GM04503 (cell line): Measurements from ENCODE around the gene AMMECR1.
A peak's percentile ranks its signal among the peaks of the same experiment; 100 is the strongest.
"Not testable (repeated sequence)": the region's sequence is repeated elsewhere in the genome, so short reads cannot be mapped to it uniquely, and the experiment has no call there.

Experiments
- DNase-seq: peaks from one replicate; pipeline ENCODE4 v3.0.0-alpha.2; 2012; ENCODE audit warnings: low read depth

Gene AMMECR1

DNA sequence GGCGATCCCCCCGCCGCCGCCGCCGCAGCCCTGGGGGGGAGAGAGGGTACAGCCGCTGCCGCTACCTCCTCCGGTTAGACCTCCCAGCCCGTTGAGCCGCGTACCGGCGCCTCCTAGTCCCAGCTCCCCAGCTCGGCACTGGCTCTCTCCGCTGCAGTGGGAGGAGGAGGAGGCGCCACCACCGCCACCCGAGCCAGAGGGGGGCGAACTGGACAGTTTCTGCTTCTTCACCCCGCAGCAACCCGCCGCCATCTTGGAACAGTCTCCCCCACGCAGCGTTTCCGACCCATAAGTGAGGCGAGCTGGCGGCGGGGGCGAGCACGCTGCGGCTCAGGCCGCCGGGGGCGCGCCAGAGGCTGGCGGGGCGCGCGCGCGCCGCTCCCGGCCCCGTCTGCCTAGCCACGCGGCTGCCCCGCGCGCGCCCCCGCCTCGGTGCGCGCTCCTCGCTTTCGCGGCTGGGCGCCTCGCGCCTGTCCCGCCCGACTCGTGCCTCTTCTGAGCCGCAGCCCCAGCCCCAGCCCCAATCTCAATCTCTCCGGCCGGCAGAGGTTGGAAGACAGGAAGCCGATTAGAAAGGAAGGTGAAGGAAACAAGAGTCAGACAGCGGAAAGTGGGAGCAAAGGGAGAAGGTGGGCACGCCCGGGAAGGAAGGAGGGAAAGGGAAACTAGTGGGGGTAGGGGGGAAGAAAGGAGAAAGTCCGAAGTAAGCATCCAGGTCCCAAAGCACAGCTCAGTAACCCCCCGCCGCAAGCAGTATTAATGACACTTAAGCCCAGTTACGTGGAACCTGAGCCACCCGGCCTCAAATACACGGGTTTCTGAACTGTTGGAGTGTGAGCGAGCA lies at the start of gene AMMECR1:
Gene AMMECR1 (minus strand): TSS at position 266 of the 844 bp plus-strand sequence. CDS start 14 bp downstream, at position 252.
- no peak for DNase-seq

DNA sequence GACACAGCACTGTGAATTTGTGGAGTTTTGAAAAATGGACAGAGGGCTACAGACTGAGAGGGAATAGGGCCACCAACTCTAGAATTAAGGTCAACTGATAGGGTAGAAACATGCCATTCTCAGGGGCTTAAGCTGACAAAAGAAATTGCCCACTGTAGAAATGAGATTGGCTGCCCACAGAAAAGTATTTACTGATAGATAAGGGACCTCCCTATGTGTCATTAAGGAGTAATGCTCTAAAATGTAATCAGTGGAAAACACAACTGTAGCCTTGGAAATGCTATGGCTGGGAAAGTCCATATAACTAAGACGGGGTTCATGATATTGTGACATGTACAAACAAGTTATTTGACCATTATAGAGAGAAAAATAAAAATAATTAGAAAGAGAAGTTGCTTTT lies 45.4 kb upstream of the AMMECR1 start:
- no peak for DNase-seq

DNA sequence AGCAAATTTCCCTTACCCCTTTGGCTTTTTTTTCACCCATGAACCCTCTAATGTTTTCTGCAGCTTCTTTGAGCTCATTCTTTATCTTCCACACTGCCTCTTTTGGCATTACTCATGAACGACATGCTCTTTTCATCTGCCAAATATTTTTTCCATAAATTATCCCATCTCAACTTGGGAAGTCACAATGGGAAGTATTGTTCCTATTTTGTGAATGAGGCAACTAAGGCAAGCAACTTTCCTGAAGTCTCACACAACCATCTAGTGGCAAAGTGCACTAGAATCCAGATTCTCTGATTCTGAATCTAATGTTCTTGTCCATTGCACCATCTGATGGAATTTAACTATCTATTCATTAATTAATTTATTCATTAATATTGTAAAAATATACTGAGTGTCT lies 41.4 kb upstream of the AMMECR1 start:
- DNase-seq = no peak

DNA sequence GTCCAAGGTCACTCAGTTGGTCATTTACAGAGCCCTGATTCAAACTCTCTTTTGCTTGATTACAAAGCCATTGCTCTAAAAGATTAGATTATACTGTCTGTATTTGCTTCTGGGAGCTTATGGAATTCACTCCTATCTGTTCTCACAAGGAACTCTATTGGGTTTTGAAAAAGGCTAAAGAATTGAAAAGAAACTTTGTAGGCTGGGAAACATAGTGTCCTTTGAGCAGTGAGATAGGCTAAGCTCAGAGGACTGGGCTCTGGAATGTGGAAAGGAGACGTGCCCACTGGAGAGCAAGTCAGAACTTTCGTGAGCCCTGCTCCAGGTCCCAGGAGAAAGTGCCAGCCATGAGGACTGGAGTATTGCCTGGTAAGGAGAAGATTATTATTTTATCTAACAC lies 40.7 kb upstream of the AMMECR1 start, which contains the start of gene RTL9:
Gene RTL9 (plus strand): TSS at position 301 of the 400 bp plus-strand sequence. CDS start 91,770 bp downstream, outside the sequence.
- DNase-seq = no peak

DNA sequence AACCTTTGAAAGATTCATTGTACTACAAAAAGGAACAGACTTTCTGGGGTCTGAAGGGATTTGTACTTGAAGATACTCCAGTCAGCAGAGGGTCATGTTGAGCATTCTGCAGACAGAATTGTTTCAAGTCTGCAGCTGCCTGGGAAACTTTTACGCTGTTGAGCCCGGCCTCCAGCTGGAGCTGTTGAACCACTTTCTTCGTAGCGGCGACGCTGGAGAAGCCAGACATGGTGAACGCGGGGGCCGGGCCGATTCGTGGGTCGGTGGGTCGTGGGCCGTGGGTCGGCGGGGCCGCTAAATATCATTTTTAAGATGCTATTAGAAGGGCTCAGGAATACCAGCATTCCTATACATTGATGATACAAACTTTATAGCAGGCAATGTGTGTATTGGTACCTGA lies 28.8 kb upstream of the AMMECR1 start:
- DNase-seq = no peak

DNA sequence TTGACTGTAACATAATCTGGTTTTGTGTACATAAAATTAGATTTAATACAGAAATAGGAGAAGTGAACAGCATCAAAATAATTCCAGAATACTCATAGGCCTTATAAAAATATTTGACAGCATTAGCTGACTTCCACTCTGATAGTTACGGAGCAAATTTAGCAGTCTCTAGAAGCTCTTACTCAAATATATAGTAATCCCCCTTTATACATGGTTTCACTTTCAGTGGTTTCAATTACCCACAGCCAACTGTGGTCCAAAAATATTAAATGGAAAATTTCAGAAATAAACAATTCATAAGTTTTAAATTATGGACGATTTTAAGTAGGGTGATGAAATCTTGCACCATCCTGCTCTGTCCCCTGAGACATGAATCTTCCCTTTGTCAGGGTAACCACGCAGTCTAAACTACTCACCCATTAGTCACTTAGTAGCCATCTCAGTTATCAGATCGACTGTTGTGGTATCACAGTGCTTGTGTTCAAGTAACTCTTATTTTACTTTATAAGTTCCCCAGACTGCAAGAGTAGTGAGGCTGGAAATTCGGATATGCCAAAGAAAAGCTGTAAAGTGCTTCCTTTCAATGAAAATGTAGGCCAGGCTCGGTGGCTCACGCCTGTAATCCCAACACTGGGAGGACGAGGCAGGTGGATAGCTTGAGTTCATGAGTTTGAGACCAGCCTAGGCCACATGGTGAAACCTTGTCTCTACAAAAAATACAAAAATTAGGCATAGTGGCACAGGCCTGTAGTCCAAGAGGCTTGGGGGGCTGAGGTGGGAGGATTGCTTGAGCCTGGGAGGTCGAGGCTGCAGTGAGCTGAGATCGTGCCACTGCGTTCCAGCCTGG lies 23.5 kb upstream of the AMMECR1 start:
- DNase-seq = peak; percentile 65

DNA sequence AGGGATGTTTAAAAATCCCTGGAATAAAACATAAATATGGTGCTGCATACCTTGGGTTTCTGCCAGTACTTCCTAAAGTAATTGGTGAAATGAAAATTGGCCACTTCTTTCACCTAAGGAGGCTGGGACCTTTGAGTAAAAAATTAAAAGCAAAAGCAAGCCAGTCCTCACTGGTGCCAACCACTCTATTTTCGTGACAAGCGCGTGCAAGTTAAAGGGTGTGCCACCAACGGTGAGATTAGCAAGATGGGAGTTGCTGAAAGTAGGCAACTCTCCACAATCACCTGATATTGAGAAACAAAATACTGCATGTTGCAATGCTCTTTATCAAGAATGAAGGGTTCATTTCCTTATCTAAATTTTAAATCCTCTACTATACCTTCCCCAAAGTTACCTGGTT lies 21.1 kb upstream of the AMMECR1 start:
- DNase-seq = no peak

DNA sequence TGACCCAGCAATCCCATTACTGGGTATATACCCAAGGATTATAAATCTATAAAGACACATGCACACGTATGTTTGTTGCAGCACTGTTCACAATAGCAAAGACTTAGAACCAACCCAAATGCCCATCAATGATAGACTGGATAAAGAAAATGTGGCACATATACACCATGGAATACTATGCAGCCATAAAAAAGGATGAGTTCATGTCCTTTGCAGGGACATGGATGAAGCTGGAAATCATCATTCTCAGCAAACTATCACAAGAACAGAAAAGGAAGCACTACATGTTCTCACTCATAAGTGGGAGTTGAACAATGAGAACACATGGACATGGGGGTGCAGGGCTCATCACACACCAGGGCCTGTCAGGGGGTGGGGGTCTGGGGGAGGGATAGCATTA lies 15.6 kb upstream of the AMMECR1 start:
- not testable (repeated sequence) for DNase-seq

DNA sequence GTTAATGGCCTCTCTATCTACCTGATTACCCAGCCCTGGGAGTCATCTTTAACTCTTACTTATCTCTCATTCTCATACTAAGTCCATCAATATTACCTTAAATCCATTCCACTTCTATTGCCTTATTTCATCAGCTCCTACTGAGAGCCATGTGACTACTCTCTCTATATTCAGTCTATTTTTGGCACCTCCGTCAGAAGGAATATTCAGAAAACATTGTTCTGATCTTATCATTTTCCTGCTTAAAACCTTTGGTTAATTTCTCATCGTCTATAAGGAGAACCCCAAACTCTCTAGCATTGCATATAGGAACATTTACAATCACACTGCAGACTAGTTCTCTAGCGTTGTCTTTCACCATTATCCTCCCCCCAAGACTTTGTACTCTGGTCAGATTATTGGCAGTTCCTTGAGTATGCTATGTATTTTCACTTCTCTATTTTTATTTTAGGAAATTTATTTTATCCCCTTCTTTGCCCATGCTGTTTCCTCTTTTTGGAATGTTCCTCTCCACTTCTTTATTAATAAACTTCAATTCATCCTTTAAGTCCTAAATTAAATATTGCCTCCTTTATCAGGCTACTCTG lies 13.7 kb upstream of the AMMECR1 start:
- DNase-seq = no peak

DNA sequence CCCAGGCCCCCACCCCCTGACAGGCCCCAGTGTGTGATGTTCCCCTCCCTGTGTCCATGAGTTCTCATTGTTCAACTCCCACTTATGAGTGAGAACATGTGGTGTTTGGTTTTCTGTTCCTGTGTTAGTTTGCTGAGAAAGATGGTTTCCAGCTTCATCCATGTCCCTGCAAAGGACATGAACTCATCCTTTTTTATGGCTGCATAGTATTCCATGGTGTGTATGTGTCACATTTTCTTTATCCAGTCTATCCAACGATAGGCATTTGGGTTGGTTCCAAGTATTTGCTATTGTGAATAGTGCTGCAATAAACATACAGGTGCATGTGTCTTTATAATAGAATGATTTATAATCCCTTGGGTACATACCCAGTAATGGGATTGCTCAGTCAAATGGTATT lies 10.7 kb upstream of the AMMECR1 start:
- DNase-seq = not testable (repeated sequence)

DNA sequence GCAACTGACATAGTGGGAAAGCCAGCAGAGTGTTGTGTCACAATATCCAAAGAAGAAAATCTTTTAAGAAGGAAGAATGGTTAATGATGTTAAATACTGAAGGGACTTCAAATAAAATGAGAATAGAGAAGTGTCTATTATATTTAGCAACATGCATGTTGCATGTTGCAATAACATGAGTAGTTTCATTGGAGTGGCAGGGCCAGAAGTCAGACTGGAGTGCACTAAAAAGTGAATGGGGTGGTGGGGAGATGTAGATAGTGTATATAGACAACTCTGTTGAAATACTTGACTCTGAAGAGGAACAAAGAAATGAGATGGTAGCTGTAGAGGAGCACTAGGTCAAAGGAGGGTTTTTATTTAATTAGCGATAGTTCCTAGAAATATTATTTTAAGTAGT lies 9.5 kb upstream of the AMMECR1 start:
- no peak for DNase-seq

DNA sequence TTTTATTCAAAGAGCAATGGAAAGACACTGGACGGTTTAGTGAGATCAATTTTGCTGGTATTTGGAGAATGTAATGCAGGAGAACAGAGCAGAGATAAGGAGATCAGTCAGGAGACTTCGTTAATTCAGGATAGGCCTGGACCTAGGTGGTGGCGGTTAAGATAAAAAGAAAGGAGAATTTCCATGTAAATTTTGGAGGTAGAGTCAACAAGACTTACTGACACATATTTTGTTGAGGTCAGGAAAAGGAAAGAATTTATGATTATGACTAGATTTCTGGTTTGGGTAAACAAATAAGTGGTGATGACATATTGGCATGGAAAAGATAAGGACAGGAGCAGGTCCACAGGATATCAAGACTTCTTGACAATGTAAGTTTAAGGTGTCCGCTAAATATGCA lies 8.8 kb upstream of the AMMECR1 start:
- no peak for DNase-seq

DNA sequence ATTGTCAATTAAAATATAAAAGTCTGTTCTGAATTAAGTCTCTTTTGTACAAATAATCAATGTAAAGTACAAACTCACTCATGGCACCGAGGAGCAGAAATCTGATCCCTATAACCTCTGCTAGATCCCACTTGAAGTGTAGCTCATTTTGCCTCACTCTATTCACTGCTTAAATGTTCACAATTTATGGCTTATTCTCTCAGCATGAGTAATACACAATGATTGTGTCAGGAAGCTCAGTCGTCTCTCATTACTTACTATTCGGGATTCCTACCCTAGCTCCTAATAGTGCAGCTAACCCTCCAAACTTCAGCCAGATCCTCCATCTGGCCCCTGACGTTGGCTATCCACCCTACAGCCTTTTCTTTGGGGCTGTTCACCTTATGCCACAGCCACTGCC lies 4.7 kb upstream of the AMMECR1 start:
- no peak for DNase-seq

DNA sequence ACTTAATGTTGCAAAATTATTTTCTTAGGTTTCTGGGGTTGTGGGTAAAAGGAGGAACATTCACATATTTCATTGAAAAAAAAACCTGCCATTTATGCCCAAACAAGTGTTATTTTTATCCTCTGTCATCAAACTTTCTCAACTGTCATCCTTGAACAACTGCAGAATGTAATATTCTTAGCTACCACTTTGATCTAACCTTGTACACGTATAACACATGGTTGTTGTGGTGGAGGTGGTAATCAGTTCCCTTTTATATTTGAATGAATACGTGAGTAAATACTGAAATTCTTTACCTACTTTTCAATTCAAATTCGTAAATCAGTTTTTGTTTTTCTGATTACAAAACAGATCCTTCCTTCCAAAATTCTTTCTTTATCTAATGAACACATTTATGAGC lies 3.8 kb upstream of the AMMECR1 start:
- DNase-seq = no peak

DNA sequence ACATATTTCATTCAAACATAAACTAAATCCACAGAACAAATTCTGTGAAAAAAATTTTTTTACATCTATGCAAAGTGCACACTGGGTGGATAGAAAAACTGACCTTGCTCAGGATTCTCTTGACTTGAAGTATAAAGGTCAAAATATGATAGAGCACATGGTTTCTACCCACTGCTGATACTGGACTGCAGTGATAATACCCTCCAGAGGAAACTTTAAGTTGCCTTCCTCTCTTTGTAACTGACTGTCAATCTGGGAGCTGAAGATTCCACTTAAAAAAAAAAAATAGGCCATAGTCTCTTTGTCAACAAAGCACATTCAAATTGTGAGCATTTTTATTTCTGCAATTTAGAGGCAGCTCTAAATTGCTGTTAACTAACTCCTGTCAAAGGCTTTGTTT lies 3.2 kb upstream of the AMMECR1 start:
- no peak for DNase-seq

DNA sequence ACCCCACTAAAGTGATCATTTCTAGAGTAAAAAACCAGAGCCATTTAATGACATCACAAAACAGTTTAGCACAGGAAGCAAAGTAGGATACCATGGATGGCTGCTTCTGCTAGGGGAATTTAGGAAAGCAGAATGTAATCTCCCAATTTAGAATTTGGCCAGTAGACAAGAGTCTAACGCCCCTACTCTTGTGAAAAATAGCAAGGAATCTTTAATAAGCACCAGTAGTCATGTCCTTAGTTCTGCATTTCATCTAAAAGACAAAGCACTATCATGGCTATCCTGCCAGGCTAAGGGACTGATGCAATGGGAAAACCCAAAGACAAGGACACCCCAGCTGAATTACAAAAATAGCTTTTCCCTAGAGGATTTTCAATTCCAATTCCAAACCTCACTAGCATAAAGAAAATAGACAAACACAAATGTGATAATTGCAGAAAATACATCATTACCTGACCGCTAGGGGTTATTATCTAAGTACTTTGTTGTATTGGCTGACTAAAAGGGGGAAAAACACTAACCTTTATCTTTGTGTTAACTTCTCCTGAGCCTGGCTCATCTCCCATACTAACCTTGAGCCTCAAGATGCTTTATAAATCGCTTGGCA lies 2.6 kb upstream of the AMMECR1 start:
- DNase-seq = no peak

DNA sequence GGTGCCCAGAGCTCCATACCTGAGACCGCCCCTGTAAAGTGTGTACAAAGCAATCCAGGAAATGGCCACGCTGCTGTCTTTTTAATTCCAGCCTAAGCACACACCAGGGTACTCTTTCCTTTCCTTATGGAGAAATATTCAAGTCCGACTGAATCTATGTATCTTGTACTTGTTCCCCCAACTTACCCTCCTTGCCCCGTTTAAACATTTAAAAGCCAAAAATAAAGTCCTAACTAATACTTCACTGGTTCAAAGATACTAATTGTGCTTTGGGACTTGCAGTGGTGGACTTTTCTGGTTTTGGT lies 731 bp upstream of the AMMECR1 start:
- DNase-seq = no peak

DNA sequence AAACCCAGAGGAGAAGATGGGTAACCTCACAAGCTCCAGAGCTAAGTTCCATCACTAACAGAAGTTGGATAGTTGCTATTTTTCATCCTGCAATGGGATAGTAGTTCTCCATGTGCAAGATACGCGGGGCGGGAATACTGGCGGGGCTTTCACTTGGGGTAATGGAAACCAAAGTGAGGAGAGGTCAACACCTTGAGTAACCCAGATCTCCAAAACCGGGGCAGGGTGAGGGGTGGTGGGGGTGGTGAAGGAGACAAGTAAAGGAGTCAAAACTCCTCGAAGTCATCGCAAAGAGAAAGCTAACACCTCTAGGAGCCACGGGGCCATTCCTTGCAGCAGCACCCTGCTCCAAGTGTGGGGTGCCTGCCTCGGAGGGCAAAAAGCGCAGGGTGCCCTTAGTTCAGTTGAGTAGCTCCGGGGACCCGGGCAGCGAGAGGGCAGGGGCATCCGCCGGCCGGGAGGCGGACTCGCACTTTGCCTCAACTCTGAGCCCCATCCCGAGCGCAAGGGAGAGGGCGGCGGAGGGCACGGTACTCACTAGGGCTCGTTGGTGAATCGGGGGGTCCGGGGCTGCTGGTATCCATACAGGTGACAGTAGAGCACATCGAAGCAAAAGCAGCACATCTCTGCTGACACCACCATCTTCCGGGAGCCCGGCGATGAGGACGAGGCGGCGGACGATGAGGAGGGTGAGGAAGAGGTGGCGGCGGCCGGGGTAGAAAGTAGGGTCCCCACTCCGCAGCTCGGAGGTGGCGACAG lies 645 bp downstream of the AMMECR1 start:
- no peak for DNase-seq

DNA sequence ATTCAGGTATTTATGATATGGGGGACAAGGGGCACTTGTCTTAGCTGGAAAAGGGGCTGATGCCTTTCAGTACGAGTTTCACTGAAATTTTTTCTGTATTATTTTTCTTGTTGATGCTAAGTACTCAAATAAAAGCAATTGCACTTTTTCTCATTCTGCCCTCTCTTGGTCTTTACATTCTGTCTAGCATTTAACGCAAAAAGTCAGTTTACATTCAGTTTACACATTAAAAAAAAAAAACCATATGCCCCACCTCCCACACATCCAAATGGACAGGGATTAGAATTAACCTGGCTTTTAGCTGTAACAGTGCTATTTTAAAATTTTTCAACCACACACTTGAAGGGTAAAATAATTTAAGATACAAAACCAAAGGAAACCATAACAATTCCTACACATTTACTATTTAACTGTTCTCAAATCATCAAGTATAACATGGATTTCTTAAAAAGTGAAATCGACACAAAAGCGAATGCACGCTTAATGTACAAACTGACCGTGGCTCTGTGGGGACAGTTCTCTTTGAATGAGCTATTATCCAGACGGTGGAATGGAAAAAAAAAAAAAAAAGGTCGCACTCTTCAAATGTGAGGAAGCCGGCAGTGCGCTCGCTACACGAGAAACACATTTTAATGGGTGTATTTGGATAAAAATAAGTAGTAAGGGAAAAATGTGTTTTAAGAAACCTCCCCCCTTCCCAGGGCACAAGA lies 1.4 kb downstream of the AMMECR1 start:
- no peak for DNase-seq

DNA sequence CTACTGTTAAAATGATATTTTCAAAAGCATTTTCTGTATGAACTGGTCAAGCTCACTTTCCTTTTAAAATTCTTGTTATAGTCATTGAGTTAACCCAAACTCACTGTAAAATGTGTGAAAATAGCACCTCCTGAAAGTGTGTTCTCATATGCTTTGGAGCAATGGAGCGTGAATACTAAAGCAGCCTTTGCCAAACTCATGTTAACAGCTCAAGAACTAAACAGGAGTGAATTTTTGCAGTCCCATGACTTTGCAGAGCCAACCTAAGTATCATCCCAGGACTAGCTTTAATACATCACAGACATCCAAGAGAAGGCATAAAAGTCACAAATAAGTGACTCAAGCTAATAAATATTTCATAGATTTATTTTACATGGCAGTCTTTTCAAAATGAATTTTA lies 2.3 kb downstream of the AMMECR1 start:
- DNase-seq = no peak
